Measurements from ENCODE around the gene SEPTIN5. TPM values are rescaled to one million over a fixed set of nuclear protein-coding genes. Genes with fewer than 3 reads are reported as not detected.

Gene SEPTIN5
- total and polyA plus RNA-seq, 2 donors from 2014 or later, result 10.4 to 13.0 TPM

- no peak for FAIRE-seq
- no peak for DNase-seq
- Histone ChIP-seq H3K9me3 (ENCODE audit: control insufficient read depth in 2 of 3, insufficient read depth in 1 of 3, low read length in 3 of 3) (peaks cover 0 to 13% (median 0%) of the 10 kb centered on the region in 3 donors), H3K4me1 (ENCODE audit: control insufficient read depth in 2 of 3, insufficient read depth in 2 of 3, low read depth in 1 of 3, low read length in 3 of 3) (no peaks in the 10 kb centered on the region), H3K9ac (ENCODE audit: low read length in 3 of 3) (no peak overlapping the region), H3K27ac (ENCODE audit: low read depth in 2 of 2, low read length in 2 of 2) (no peak overlapping the region), H3K36me3 (ENCODE audit: control insufficient read depth in 2 of 3, insufficient read depth in 3 of 3, low read length in 3 of 3) (no peaks in the 10 kb centered on the region), H3K27me3 (ENCODE audit: control insufficient read depth, insufficient read depth, low read length) (no peaks in the 10 kb centered on the region), H3K4me3 (ENCODE audit: low read length in 3 of 3) (no peak overlapping the region)
- intact Hi-C loops (cut with DNase I), result no loop called here
- no peak for TF ChIP-seq CTCF (IDR thresholded peaks at IDR 0.05; ENCODE audit: borderline replicate concordance, extremely low read depth, insufficient read depth)
These were observed 43.0 kb upstream of the SEPTIN5 start for GRCh38 chr22:19671316-19671715.

- FAIRE-seq (no peak), DNase-seq (no peak)
- H3K27ac ChIP-seq (ENCODE audit: low read depth in 2 of 2, low read length in 2 of 2), result no peak overlapping the region
- H3K27me3 ChIP-seq (ENCODE audit: control insufficient read depth, insufficient read depth, low read length), result no peaks in the 10 kb centered on the region
- no peaks in the 10 kb centered on the region for H3K4me1 ChIP-seq (ENCODE audit: control insufficient read depth in 2 of 3, insufficient read depth in 2 of 3, low read depth in 1 of 3, low read length in 3 of 3)
- intact Hi-C loops (cut with DNase I), result no loop called here
- no peak overlapping the region for H3K4me3 ChIP-seq (ENCODE audit: low read length in 3 of 3)
- no peak for TF ChIP-seq CTCF (IDR thresholded peaks at IDR 0.05; ENCODE audit: borderline replicate concordance, extremely low read depth, insufficient read depth)
- H3K36me3 ChIP-seq (ENCODE audit: control insufficient read depth in 2 of 3, insufficient read depth in 3 of 3, low read length in 3 of 3), result no peaks in the 10 kb centered on the region
- H3K9ac ChIP-seq (ENCODE audit: low read length in 3 of 3), result no peak overlapping the region
- peaks cover 0 to 13% (median 0%) of the 10 kb centered on the region in 3 donors for H3K9me3 ChIP-seq (ENCODE audit: control insufficient read depth in 2 of 3, insufficient read depth in 1 of 3, low read length in 3 of 3)
These were observed 42.1 kb upstream of the SEPTIN5 start for GRCh38 chr22:19672054-19672776.

DNA sequence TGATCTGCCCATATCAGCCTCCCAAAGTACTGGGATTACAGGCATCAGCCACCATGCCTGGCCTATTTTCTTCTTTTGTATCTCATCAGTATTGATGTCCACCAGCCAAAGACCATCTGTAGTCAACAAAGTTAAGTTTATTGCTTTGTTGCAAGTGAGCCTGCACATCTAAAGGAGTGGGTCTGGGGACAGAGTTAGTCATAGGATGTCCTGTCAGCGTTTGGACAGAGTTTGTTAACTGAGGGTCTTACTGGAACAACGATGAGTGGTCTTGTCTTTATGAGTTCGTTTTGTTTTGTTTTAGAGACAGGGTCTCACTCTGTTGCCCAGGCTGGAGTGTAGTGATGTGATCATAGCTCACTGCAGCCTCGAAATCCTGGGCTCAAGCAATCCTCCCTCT lies 40.6 kb upstream of the SEPTIN5 start:
- no peak overlapping the region for H3K27ac ChIP-seq (ENCODE audit: low read depth in 2 of 2, low read length in 2 of 2)
- TF ChIP-seq CTCF (IDR thresholded peaks at IDR 0.05; ENCODE audit: borderline replicate concordance, extremely low read depth, insufficient read depth), result no peak
- H3K9me3 ChIP-seq (ENCODE audit: control insufficient read depth in 2 of 3, insufficient read depth in 1 of 3, low read length in 3 of 3), result peaks cover 0 to 13% (median 0%) of the 10 kb centered on the region in 3 donors

More for the DNA sequence above, 40.6 kb upstream of the SEPTIN5 start:
- Histone ChIP-seq H3K4me1 (ENCODE audit: control insufficient read depth in 2 of 3, insufficient read depth in 2 of 3, low read depth in 1 of 3, low read length in 3 of 3) (no peaks in the 10 kb centered on the region), H3K27me3 (ENCODE audit: control insufficient read depth, insufficient read depth, low read length) (no peaks in the 10 kb centered on the region), H3K36me3 (ENCODE audit: control insufficient read depth in 2 of 3, insufficient read depth in 3 of 3, low read length in 3 of 3) (no peaks in the 10 kb centered on the region), H3K4me3 (ENCODE audit: low read length in 3 of 3) (no peak overlapping the region), H3K9ac (ENCODE audit: low read length in 3 of 3) (no peak overlapping the region)
- intact Hi-C loops (cut with DNase I), result no loop called here
- FAIRE-seq, result no peak
- no peak for DNase-seq
